Activated CD4-positive, alpha-beta T cell treated with anti-CD3 and anti-CD28 coated beads for 48 hours (primary cell): Measurements from ENCODE around the gene GRK3.
A peak's percentile ranks its signal among the peaks of the same experiment; 100 is the strongest.
"Not testable (repeated sequence)": the region's sequence is repeated elsewhere in the genome, so short reads cannot be mapped to it uniquely, and the experiment has no call there.

ENCODE experiments used
- DNase-seq: peaks from one replicate; pipeline ENCODE4 v3.0.0-alpha.2; 2020

The GRK3 gene

GRCh38 chr22:25564320-25564978, at the start of gene GRK3:
GRK3 (plus strand) TSS chr22:25564675; CDS start chr22:25565041, 366 bp downstream.
- peak; percentile 73 for DNase-seq

GRCh38 chr22:25518000-25518663, 46.3 kb upstream of the GRK3 start:
- no peak for DNase-seq

- DNase-seq = no peak
Measured at GRCh38 chr22:25525376-25525775, 39.1 kb upstream of the GRK3 start.

- not testable (repeated sequence) for DNase-seq
Measured at GRCh38 chr22:25525804-25526584, 38.5 kb upstream of the GRK3 start.

- DNase-seq = not testable (repeated sequence)
Measured at GRCh38 chr22:25527016-25527415, 37.5 kb upstream of the GRK3 start.

- DNase-seq = not testable (repeated sequence)
Measured at GRCh38 chr22:25528068-25528467, 36.4 kb upstream of the GRK3 start.

GRCh38 chr22:25529059-25529458, 35.4 kb upstream of the GRK3 start:
- DNase-seq = not testable (repeated sequence)

- DNase-seq = not testable (repeated sequence)
Measured at GRCh38 chr22:25529541-25530137, 34.8 kb upstream of the GRK3 start.

GRCh38 chr22:25531677-25532076, 32.8 kb upstream of the GRK3 start:
- not testable (repeated sequence) for DNase-seq

GRCh38 chr22:25534724-25535123, 29.8 kb upstream of the GRK3 start:
- no peak for DNase-seq

- DNase-seq = no peak
Measured at GRCh38 chr22:25536589-25536988, 27.9 kb upstream of the GRK3 start.

- no peak for DNase-seq
Measured at GRCh38 chr22:25540166-25540907, 24.1 kb upstream of the GRK3 start.

GRCh38 chr22:25540908-25541660, 23.4 kb upstream of the GRK3 start:
- no peak for DNase-seq

GRCh38 chr22:25542191-25542590, 22.3 kb upstream of the GRK3 start:
- no peak for DNase-seq

- no peak for DNase-seq
Measured at GRCh38 chr22:25542720-25543402, 21.6 kb upstream of the GRK3 start.

GRCh38 chr22:25545146-25545545, 19.3 kb upstream of the GRK3 start:
- no peak for DNase-seq

GRCh38 chr22:25545672-25546071, 18.8 kb upstream of the GRK3 start:
- DNase-seq = no peak

- DNase-seq = no peak
Measured at GRCh38 chr22:25546242-25546641, 18.2 kb upstream of the GRK3 start.

GRCh38 chr22:25546751-25547150, 17.7 kb upstream of the GRK3 start:
- no peak for DNase-seq

GRCh38 chr22:25548866-25549464, 15.5 kb upstream of the GRK3 start:
- no peak for DNase-seq

- no peak for DNase-seq
Measured at GRCh38 chr22:25551396-25551795, 13.1 kb upstream of the GRK3 start.
